IPS-11a (cell line): ENCODE data around the gene MAGEB17.

Source experiments
- H3K4me3 ChIP-seq: one replicate; pipeline ENCODE4 v1.5.1; 2013; ENCODE audit warnings: low read depth, low read length, control low read depth

Gene MAGEB17

DNA sequence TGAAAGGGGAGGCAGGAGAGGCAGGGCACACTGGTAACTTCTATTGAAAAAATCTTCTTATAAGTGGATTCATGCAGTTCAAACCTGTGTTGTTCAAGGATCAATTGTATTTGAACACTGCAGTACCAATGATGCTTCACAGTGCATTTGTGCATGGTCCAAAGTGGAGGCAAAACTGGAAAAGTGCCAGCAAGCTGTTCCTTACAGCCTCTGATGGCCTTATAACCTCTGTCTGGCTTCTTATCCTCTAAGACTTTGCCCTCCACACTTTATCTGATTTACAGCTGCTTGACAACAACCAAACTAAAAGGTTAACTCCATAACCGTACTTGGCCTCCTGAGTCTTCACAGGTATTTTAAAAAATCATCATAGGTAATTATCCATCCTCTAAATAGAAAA lies 40.4 kb downstream of the MAGEB17 start:
- H3K4me3 ChIP-seq: no peak overlapping the region

DNA sequence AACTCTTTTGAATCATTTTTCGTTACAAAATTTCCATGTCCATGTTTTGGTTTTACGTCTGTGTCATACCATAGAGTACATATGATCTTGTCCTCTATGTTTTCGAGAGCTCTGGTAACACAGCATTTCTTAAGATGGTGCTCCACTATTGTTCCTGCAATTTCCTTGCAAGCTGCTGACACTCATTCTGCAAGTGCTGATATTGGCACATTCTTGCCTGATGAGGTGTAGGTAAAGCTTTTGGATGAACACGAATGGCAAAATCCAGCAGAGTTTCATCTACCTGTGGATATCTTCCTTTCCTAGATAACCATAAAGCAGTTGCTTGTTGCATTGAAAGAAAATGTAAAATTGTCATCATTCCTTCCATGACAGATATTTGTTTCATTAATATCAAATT lies 41.3 kb downstream of the MAGEB17 start:
- no peak overlapping the region for H3K4me3 ChIP-seq

DNA sequence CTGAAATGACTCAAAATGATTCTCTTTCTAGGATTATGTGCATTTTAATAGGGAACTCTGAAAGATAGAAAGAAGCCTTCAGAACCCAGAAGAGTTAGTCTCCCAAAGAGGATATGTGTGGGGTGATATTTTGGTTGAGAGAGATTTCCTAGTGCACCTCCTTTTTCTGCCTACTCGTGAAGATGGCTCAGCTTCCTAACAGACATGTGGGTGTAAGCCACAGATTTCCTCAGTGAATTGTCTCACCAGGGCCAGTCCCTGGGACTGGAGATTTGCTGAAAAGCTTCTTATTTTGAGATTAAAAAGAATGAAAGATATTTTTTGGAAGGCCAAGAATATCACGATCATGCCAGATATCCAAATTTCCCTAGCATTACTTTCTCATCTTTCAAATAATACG lies 42.8 kb downstream of the MAGEB17 start:
- H3K4me3 ChIP-seq: no peak overlapping the region

DNA sequence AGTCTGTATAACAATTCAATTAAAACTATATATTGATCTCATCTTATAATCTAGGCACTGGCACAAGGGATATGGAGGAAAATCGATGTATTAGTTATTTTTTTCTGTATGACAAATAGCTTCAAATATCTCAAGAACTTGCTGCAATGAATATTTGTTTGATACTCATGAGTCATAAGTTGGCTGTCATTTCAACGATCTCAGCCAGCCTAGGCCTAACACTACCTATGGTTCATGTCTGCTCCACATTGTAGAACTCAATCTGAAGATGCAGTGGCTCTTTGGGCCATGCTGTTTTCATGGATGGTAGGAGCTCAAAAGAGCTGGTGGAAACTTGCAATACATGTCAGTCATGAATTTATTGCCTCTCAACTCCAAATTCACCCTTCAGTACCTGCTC lies 44.7 kb downstream of the MAGEB17 start:
- no peak overlapping the region for H3K4me3 ChIP-seq

DNA sequence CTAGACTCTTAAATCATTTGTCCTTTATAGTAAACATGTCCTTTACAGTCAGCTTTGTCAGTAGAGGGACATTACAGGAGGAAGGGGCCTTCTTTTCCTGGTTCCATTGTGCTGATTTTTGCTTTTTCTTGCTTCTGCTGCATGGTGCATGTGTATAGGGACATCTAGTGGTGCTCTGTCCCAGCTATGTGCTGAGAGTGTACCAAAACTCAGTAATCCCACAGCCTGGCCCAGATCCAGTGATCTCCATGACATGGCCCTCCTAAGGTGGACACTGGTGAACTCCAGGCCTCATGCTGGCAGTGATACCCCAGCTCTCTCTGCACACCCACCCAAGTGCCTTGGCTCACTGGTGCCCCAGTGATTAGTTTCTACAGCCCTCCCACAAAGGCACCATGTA lies 45.2 kb downstream of the MAGEB17 start:
- H3K4me3 ChIP-seq: no peak overlapping the region

DNA sequence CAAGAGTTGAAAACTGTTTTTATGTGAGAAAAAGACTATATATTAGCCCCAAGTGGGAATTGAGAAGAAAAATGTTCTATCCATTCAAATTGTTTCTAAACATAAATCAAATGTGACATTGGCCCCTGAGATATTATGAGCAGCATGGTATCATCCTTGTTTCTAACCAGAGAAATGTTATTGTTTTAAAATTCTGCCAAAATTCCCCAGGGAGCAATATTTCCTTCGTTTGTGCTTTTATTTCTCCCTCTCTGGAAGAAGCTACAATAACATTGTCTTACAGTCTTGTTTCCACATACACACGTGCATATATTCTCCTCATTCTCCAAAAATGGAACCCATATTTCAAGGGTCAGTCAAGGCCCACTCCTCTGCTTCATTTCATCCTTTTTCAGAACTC lies 46.7 kb downstream of the MAGEB17 start:
- H3K4me3 ChIP-seq: no peak overlapping the region

DNA sequence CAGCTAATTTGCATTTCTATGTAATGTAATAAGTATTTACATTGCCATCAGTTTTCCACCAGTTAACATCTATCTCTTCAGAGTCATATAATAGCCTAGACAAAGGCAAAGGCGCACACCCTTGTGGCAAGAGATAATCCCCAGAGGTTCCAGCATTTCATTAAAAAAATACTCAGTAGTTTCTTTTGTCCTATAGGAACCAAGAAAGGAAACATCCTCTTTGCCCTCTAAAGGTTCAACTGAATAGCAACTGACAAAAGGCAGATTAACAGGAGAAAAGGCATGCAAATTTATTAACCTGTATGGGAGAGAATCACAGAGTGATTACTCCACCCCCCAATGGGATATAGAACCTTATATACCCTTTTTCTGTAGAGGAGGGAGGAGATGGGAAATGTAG lies 48.4 kb downstream of the MAGEB17 start:
- no peak overlapping the region for H3K4me3 ChIP-seq
